ENCODE measurements around the gene TMEM132C. TPM values are rescaled to one million over a fixed set of nuclear protein-coding genes. Genes with fewer than 3 reads are reported as not detected.

The TMEM132C gene
- total RNA-seq, 2 donors from 2014 or later, result 0.26 to 0.33 TPM

DNA sequence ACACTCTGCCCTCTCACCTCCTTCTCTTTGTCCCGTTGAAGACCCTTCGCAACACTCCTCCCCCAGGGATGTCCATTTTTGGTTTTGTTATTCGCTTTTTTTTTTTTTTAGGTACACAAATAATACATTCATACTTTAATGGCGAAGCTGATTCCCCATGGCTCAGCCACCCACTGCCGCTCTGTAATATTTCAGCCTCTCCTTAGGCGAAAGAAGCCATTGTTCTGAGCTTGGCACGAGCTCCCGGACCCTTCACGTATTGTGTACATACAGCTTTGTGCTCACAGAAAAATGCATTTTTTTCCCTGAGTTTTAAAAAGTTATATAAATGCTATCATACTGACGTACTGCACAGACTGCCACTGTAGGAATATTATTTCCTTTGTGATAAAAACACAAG is 115.0 kb downstream of the TMEM132C start:
- Histone ChIP-seq H3K36me3 (ENCODE audit: control insufficient read depth, insufficient read depth, low read length) (no peaks in the 10 kb centered on the region), H3K9me3 (ENCODE audit: control insufficient read depth, low read length) (peaks cover 7% of the 10 kb centered on the region), H3K27me3 (ENCODE audit: control insufficient read depth, insufficient read depth, low read length, poor library complexity, severe bottlenecking) (peaks cover 88% of the 10 kb centered on the region), H3K4me3 (ENCODE audit: low read length) (no peak overlapping the region), H3K27ac (ENCODE audit: low read depth, low read length) (peak overlapping the region; percentile 74), H3K4me1 (ENCODE audit: control insufficient read depth, insufficient read depth, low read length) (peaks cover 7% of the 10 kb centered on the region), H3K9ac (ENCODE audit: extremely low read depth, low read length, poor library complexity, severe bottlenecking) (no peak overlapping the region)
- Mint-ChIP-seq H3K27ac (no peak overlapping the region), H3K4me3 (no peak overlapping the region), H3K36me3 (ENCODE audit: low read depth) (no peaks in the 10 kb centered on the region), H3K4me1 (peaks cover 24% of the 10 kb centered on the region), H3K9me3 (peaks cover 2% of the 10 kb centered on the region), H3K27me3 (ENCODE audit: insufficient read depth) (peaks cover 93% of the 10 kb centered on the region)
- 57 to 66% methylated on average over 8 to 10 of the region's 10 CpGs for WGBS, 2 experiments (ENCODE audit: insufficient coverage in 1 of 2, insufficient read length in 1 of 2)
- DNase-seq, result no peak
- TF ChIP-seq, protein P1, sequence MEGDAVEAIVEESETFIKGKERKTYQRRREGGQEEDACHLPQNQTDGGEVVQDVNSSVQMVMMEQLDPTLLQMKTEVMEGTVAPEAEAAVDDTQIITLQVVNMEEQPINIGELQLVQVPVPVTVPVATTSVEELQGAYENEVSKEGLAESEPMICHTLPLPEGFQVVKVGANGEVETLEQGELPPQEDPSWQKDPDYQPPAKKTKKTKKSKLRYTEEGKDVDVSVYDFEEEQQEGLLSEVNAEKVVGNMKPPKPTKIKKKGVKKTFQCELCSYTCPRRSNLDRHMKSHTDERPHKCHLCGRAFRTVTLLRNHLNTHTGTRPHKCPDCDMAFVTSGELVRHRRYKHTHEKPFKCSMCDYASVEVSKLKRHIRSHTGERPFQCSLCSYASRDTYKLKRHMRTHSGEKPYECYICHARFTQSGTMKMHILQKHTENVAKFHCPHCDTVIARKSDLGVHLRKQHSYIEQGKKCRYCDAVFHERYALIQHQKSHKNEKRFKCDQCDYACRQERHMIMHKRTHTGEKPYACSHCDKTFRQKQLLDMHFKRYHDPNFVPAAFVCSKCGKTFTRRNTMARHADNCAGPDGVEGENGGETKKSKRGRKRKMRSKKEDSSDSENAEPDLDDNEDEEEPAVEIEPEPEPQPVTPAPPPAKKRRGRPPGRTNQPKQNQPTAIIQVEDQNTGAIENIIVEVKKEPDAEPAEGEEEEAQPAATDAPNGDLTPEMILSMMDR (conservative IDR thresholded peaks at IDR 0.05), result no peak

DNA sequence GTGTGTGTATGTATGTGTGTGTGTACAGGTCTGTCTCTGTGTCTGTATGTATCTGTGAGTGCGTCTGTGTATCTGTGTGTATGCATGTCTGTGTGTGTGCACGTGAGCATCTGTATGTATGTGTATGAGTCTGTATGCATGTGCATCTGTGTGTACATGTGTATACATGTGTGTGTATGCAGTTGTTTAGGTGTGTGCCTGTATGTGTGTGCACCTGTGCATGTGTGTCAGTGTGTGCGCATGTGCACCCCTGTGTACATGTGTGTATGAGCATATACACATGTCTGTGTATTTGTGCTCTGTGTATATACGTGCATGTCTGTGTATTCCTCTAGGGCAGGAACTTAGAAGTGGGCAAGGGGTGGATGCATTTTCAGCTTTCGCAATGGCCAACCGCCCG is 116.0 kb downstream of the TMEM132C start:
- Histone ChIP-seq H3K27ac (ENCODE audit: low read depth, low read length) (peak overlapping the region; percentile 64), H3K27me3 (ENCODE audit: control insufficient read depth, insufficient read depth, low read length, poor library complexity, severe bottlenecking) (peaks cover 87% of the 10 kb centered on the region), H3K9ac (ENCODE audit: extremely low read depth, low read length, poor library complexity, severe bottlenecking) (no peak overlapping the region), H3K4me3 (ENCODE audit: low read length) (no peak overlapping the region), H3K4me1 (ENCODE audit: control insufficient read depth, insufficient read depth, low read length) (peaks cover 7% of the 10 kb centered on the region), H3K36me3 (ENCODE audit: control insufficient read depth, insufficient read depth, low read length) (no peaks in the 10 kb centered on the region), H3K9me3 (ENCODE audit: control insufficient read depth, low read length) (peaks cover 7% of the 10 kb centered on the region)
- H3K9me3 Mint-ChIP-seq, result peaks cover 2% of the 10 kb centered on the region
- TF ChIP-seq, protein P1 (conservative IDR thresholded peaks at IDR 0.05), result no peak
- H3K4me1 Mint-ChIP-seq, result peaks cover 24% of the 10 kb centered on the region
- H3K36me3 Mint-ChIP-seq (ENCODE audit: low read depth), result no peaks in the 10 kb centered on the region
- 76 to 81% methylated on average over 4 to 7 of the region's 7 CpGs for WGBS, 2 experiments (ENCODE audit: insufficient coverage in 1 of 2, insufficient read length in 1 of 2)
- peaks cover 85% of the 10 kb centered on the region for H3K27me3 Mint-ChIP-seq (ENCODE audit: insufficient read depth)
- DNase-seq, result no peak
- H3K4me3 Mint-ChIP-seq, result no peak overlapping the region
- H3K27ac Mint-ChIP-seq, result no peak overlapping the region

DNA sequence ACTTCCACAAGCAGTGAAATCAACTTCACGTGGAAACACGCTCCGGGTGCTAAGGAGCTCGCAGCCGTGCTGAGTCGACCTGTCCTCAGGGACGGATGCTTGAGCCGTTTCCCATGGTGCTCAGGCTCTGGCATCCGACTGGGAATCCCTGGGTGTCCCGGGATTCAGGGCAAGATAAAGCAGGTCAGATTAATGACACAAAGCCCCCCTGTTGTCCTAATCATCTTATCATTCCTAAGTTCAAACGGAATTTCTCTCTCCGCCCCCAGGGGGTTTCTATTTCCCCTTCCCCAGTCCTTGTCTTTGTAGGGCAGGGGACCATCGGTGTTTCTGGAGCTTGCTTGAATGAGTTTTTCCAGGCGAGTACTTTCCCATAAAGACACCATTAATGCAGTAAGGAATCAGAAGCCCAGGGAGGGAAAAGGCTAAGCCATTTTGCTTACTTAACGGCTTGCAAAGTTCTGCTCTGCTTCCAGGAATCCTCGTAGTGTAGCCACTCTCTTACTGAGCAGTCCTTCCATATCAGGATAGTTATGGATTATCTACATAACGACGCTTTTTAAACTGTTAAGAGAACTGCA is 116.5 kb downstream of the TMEM132C start:
- H3K4me3 Mint-ChIP-seq, result no peak overlapping the region
- no peak overlapping the region for H3K27ac Mint-ChIP-seq
- H3K27me3 Mint-ChIP-seq (ENCODE audit: insufficient read depth), result peaks cover 82% of the 10 kb centered on the region
- no peak overlapping the region for H3K9ac ChIP-seq (ENCODE audit: extremely low read depth, low read length, poor library complexity, severe bottlenecking)
- peaks cover 7% of the 10 kb centered on the region for H3K9me3 ChIP-seq (ENCODE audit: control insufficient read depth, low read length)
- peaks cover 24% of the 10 kb centered on the region for H3K4me1 Mint-ChIP-seq
- H3K4me1 ChIP-seq (ENCODE audit: control insufficient read depth, insufficient read depth, low read length), result peaks cover 7% of the 10 kb centered on the region
- no peaks in the 10 kb centered on the region for H3K36me3 Mint-ChIP-seq (ENCODE audit: low read depth)
- WGBS, 2 experiments (ENCODE audit: insufficient coverage in 1 of 2, insufficient read length in 1 of 2), result 31 to 32% methylated on average over 14 to 18 of the region's 18 CpGs
- H3K27ac ChIP-seq (ENCODE audit: low read depth, low read length), result peak overlapping the region; percentile 64
- H3K27me3 ChIP-seq (ENCODE audit: control insufficient read depth, insufficient read depth, low read length, poor library complexity, severe bottlenecking), result peaks cover 90% of the 10 kb centered on the region
- H3K4me3 ChIP-seq (ENCODE audit: low read length), result no peak overlapping the region
- TF ChIP-seq, protein P1 (conservative IDR thresholded peaks at IDR 0.05), result no peak
- peaks cover 2% of the 10 kb centered on the region for H3K9me3 Mint-ChIP-seq
- DNase-seq, result peak; percentile 88
- no peaks in the 10 kb centered on the region for H3K36me3 ChIP-seq (ENCODE audit: control insufficient read depth, insufficient read depth, low read length)
